Colonic mucosa (tissue), 4 donors: Measurements from ENCODE around the gene VAT1L. TPM values are rescaled to one million over a fixed set of nuclear protein-coding genes. Genes with fewer than 3 reads are reported as not detected.

Source experiments
- DNase-seq: peaks from one replicate; pipeline ENCODE4 v3.0.0-alpha.2; 2020
- H3K27ac ChIP-seq: fragments of 200-600 bp; one replicate; pipeline ENCODE4 v1.8.0; 2021
- H3K27me3 ChIP-seq: fragments of 200-600 bp; one replicate; pipeline ENCODE4 v1.8.0; 2021
- H3K36me3 ChIP-seq: fragments of 200-600 bp; one replicate; pipeline ENCODE4 v1.8.0; 2021
- H3K4me1 ChIP-seq: fragments of 200-600 bp; one replicate; pipeline ENCODE4 v1.8.0; 2021; ENCODE audit warnings: mild to moderate bottlenecking
- H3K4me3 ChIP-seq: fragments of 200-600 bp; one replicate; pipeline ENCODE4 v1.8.0; 2021
- H3K9ac ChIP-seq, 2 donors: one replicate each; pipeline ENCODE4 v1.7.0; 2013; ENCODE audit warnings: control low read depth in 2 of 2, low read depth in 2 of 2, low read length in 2 of 2
- H3K9me3 ChIP-seq: fragments of 200-600 bp; one replicate; pipeline ENCODE4 v1.8.0; 2021
- CTCF ChIP-seq: fragments of 200-600 bp; IDR thresholded peaks from one replicate; pipeline ENCODE4 v1.8.0; 2022; ENCODE audit warnings: antibody characterized with exemption, mild to moderate bottlenecking
- intact Hi-C: fragments of 100-400 bp; cut with DNase I; formaldehyde crosslinking; loops from one replicate; pipeline ENCODE4 v1.14.1; 2022
- total RNA-seq, 2 donors: library from RNA; stranded (reverse); fragmentation: NEBNext Ultra II Directional in 1 of 2; extraction: Animal tissue kit (Norgen Biotek cat#: 25700) in 1 of 2; gene quantifications; one replicate each; pipeline ENCODE4 v1.2.1, GENCODE V29; 2021
- donor health status: healthy.
- donor health status: DM: no; HTN: no; CAD: no.
- donor health status: DM: no; HTN: no; CAD: no.

VAT1L gene
- total RNA-seq, 2 donors from 2014 or later, result 1.4 to 3.3 TPM

DNA sequence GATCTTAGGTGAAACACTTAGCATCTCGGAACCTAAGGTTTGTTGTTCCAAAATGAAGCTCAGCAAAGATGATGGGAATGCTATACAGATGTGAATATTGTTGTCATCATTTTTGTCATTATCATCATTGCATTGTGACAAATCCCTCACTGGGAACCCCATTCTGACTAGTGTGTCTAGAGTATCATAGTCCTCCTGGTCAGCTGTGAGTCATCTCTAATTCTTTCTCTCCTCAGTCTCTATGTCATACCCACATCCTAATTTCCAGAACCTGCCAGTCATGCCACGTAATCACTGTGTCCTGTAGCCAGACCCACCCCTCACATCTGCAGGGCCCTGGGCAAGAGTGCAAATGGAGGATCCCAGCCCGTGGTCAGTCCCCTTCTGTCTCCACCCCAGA lies 173.4 kb downstream of the VAT1L start:
- no peaks in the 10 kb centered on the region for H3K9me3 ChIP-seq
- H3K9ac ChIP-seq, result no peak overlapping the region
- H3K36me3 ChIP-seq, result no peaks in the 10 kb centered on the region
- H3K27ac ChIP-seq, result no peak overlapping the region
- TF ChIP-seq CTCF, result no peak
- no peaks in the 10 kb centered on the region for H3K4me1 ChIP-seq
- no peaks in the 10 kb centered on the region for H3K27me3 ChIP-seq
- DNase-seq, result no peak
- no peak overlapping the region for H3K4me3 ChIP-seq
- intact Hi-C loops, result no loop called here

DNA sequence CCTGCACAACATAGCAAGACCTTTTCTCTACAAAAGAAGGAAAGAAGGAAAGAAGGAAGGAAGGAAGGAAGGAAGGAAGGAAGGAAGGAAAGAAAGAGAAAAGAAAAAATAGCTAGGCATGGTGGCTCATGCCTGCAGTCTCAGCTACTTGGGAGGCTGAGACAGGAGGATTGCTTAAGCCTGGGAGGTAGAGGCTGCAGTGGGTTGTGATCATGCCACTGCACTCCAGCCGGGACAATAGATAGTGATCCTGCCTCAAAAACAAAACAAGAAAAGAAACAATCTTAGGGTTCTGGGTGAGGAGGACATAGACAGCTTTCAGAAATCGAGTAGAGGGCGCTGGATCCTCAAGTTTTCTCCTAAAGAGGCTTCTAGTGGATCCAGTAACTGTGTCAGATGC lies 174.3 kb downstream of the VAT1L start:
- H3K4me3 ChIP-seq, result no peak overlapping the region
- H3K27me3 ChIP-seq, result no peaks in the 10 kb centered on the region
- no peaks in the 10 kb centered on the region for H3K4me1 ChIP-seq
- intact Hi-C loops, result no loop called here
- H3K27ac ChIP-seq, result no peak overlapping the region
- H3K9me3 ChIP-seq, result no peaks in the 10 kb centered on the region
- no peaks in the 10 kb centered on the region for H3K36me3 ChIP-seq
- TF ChIP-seq CTCF, result no peak
- DNase-seq, result no peak
- H3K9ac ChIP-seq, result no peak overlapping the region

- Histone ChIP-seq H3K9me3 (no peaks in the 10 kb centered on the region), H3K4me1 (no peaks in the 10 kb centered on the region), H3K4me3 (no peak overlapping the region), H3K36me3 (no peaks in the 10 kb centered on the region), H3K27me3 (no peaks in the 10 kb centered on the region), H3K9ac (no peak overlapping the region), H3K27ac (no peak overlapping the region)
- no peak for TF ChIP-seq CTCF
- intact Hi-C loops, result no loop called here
- no peak for DNase-seq
These were observed 175.1 kb downstream of the VAT1L start for GRCh38 chr16:77963185-77964044.

- Histone ChIP-seq H3K4me1 (no peaks in the 10 kb centered on the region), H3K27me3 (no peaks in the 10 kb centered on the region), H3K4me3 (no peak overlapping the region), H3K9ac (no peak overlapping the region), H3K27ac (no peak overlapping the region), H3K36me3 (no peaks in the 10 kb centered on the region), H3K9me3 (no peaks in the 10 kb centered on the region)
- TF ChIP-seq CTCF, result no peak
- no peak for DNase-seq
- intact Hi-C loops, result no loop called here
These were observed 177.0 kb downstream of the VAT1L start for GRCh38 chr16:77965346-77965745.

GRCh38 chr16:77967054-77967904 lies 178.9 kb downstream of the VAT1L start:
- no peak for TF ChIP-seq CTCF
- no peak for DNase-seq
- Histone ChIP-seq H3K4me1 (no peaks in the 10 kb centered on the region), H3K27ac (no peak overlapping the region), H3K4me3 (no peak overlapping the region), H3K27me3 (no peaks in the 10 kb centered on the region), H3K9ac (no peak overlapping the region), H3K9me3 (no peaks in the 10 kb centered on the region), H3K36me3 (no peaks in the 10 kb centered on the region)
- intact Hi-C loops, result no loop called here
